Measurements from ENCODE around the gene NR2F2. TPM values are rescaled to one million over a fixed set of nuclear protein-coding genes. Genes with fewer than 3 reads are reported as not detected.
A peak's percentile ranks its signal among the peaks of the same experiment; 100 is the strongest.

Gene NR2F2
- total RNA-seq, result 10 to 100 TPM; 10.8 to 64.7 (median 30.1) TPM

- Histone ChIP-seq H3K9me3 (no peaks in the 10 kb centered on the region), H3K36me3 (peaks cover 0 to 17% (median 0%) of the 10 kb centered on the region in 4 donors), H3K4me1 (peaks cover 8 to 34% (median 14%) of the 10 kb centered on the region in 4 donors), H3K27ac (peak within 1 kb of the TSS; percentile 89 to 94 (median 94)), H3K4me3 (peak within 1 kb of the TSS; percentile 62 to 78 (median 66)), H3K27me3 (peaks cover 0 to 8% (median 5%) of the 10 kb centered on the region in 4 donors)
- DNase-seq (peak; percentile 98), ATAC-seq (ENCODE audit: low FRiP score in 2 of 2) (peak; percentile 84 to 89)
- 0 to 1% methylated on average over 53 of the region's 78 CpGs for WGBS, 2 donors
- TF ChIP-seq POLR2AphosphoS5 (IDR thresholded peaks at IDR 0.05), result peak; percentile 43 to 77
- TF ChIP-seq EP300 (IDR thresholded peaks at IDR 0.05), result peak in 1 of 4 donors; percentile 20
- peak in 3 of 4 donors; percentile 46 to 91 (median 86) for TF ChIP-seq POLR2A (IDR thresholded peaks at IDR 0.05)
- no peak for TF ChIP-seq CTCF (IDR thresholded peaks at IDR 0.05)
Measured at GRCh38 chr15:96330450-96331143, at the start of gene NR2F2. TSS of gene NR2F2 (plus strand) at chr15:96330700. CDS start at chr15:96332106, 1,406 bp downstream.

GRCh38 chr15:96285305-96285704, 45.2 kb upstream of the NR2F2 start:
- ATAC-seq (ENCODE audit: low FRiP score in 2 of 2) (peak in 1 of 2 donors; percentile 68), DNase-seq (no peak)
- H3K4me1 ChIP-seq, result no peaks in the 10 kb centered on the region
- no peak overlapping the region for H3K27ac ChIP-seq
- H3K27me3 ChIP-seq, result no peaks in the 10 kb centered on the region
- H3K9me3 ChIP-seq, result no peaks in the 10 kb centered on the region
- H3K36me3 ChIP-seq, result no peaks in the 10 kb centered on the region
- TF ChIP-seq CTCF (IDR thresholded peaks at IDR 0.05) (no peak), POLR2A (IDR thresholded peaks at IDR 0.05) (no peak), POLR2AphosphoS5 (IDR thresholded peaks at IDR 0.05) (no peak), EP300 (IDR thresholded peaks at IDR 0.05) (no peak)
- WGBS, 2 donors, result 70 to 88% methylated on average over 9 to 11 of the region's 11 CpGs
- H3K4me3 ChIP-seq, result no peak overlapping the region

- H3K36me3 ChIP-seq, result no peaks in the 10 kb centered on the region
- H3K4me3 ChIP-seq, result no peak overlapping the region
- no peaks in the 10 kb centered on the region for H3K27me3 ChIP-seq
- H3K4me1 ChIP-seq, result no peaks in the 10 kb centered on the region
- H3K9me3 ChIP-seq, result no peaks in the 10 kb centered on the region
- WGBS, 2 donors, result 83 to 84% methylated on average over 15 to 18 of the region's 18 CpGs
- ATAC-seq (ENCODE audit: low FRiP score in 2 of 2), result no peak
- TF ChIP-seq EP300 (IDR thresholded peaks at IDR 0.05) (no peak), POLR2A (IDR thresholded peaks at IDR 0.05) (no peak), POLR2AphosphoS5 (IDR thresholded peaks at IDR 0.05) (no peak), CTCF (IDR thresholded peaks at IDR 0.05) (no peak)
- DNase-seq, result peak in 1 of 2 donors; percentile 47
- no peak overlapping the region for H3K27ac ChIP-seq
Measured at GRCh38 chr15:96285729-96286254, 44.7 kb upstream of the NR2F2 start.

- 72 to 73% methylated on average over 5 of the region's 5 CpGs for WGBS, 2 donors
- no peak for DNase-seq
- Histone ChIP-seq H3K27ac (no peak overlapping the region), H3K4me1 (no peaks in the 10 kb centered on the region), H3K36me3 (no peaks in the 10 kb centered on the region), H3K4me3 (no peak overlapping the region), H3K9me3 (no peaks in the 10 kb centered on the region), H3K27me3 (no peaks in the 10 kb centered on the region)
- no peak for ATAC-seq (ENCODE audit: low FRiP score in 2 of 2)
- TF ChIP-seq POLR2AphosphoS5 (IDR thresholded peaks at IDR 0.05) (no peak), EP300 (IDR thresholded peaks at IDR 0.05) (no peak), CTCF (IDR thresholded peaks at IDR 0.05) (no peak), POLR2A (IDR thresholded peaks at IDR 0.05) (no peak)
Measured at GRCh38 chr15:96290679-96291078, 39.8 kb upstream of the NR2F2 start.
